Liver (tissue), 9 donors: Measurements from ENCODE around the gene ALK. TPM values are rescaled to one million over a fixed set of nuclear protein-coding genes. Genes with fewer than 3 reads are reported as not detected.

Experiments used
- DNase-seq: peaks from one replicate; pipeline ENCODE4 v3.0.0-alpha.2; 2017; ENCODE audit warnings: low spot score
- H3K27ac ChIP-seq, 2 donors: one replicate each; pipeline ENCODE4 v1.7.0; 2013; ENCODE audit warnings: inconsistent platforms in 2 of 2, low read length in 2 of 2, control low read depth in 1 of 2, low read depth in 1 of 2, mild to moderate bottlenecking in 1 of 2
- H3K27me3 ChIP-seq, 4 donors: one replicate each; pipeline versions ENCODE4 v1.6.1 to v1.7.0; 2013; ENCODE audit warnings: low read length in 3 of 4, inconsistent platforms in 1 of 4, mild to moderate bottlenecking in 1 of 4, moderate library complexity in 1 of 4; ENCODE audit not compliant: control insufficient read depth in 4 of 4, insufficient read depth in 4 of 4
- H3K36me3 ChIP-seq, 4 donors: one replicate each; pipeline versions ENCODE4 v1.6.1 to v1.7.0; 2013; ENCODE audit warnings: low read length in 3 of 4, mild to moderate bottlenecking in 3 of 4, low read depth in 1 of 4, moderate library complexity in 1 of 4; ENCODE audit not compliant: control insufficient read depth in 4 of 4, insufficient read depth in 3 of 4
- H3K4me1 ChIP-seq, 4 donors: one replicate each; pipeline versions ENCODE4 v1.6.1 to v1.7.0; 2013; ENCODE audit warnings: low read length in 3 of 4, mild to moderate bottlenecking in 3 of 4, moderate library complexity in 1 of 4; ENCODE audit not compliant: control insufficient read depth in 4 of 4, insufficient read depth in 4 of 4
- H3K4me3 ChIP-seq, 3 donors: one replicate each; pipeline versions ENCODE4 v1.6.1 to v1.7.0; 2013; ENCODE audit warnings: low read length in 3 of 3, control low read depth in 1 of 3, low read depth in 1 of 3, mild to moderate bottlenecking in 1 of 3
- H3K9ac ChIP-seq, 2 donors: one replicate each; pipeline ENCODE4 v1.7.0; 2013; ENCODE audit warnings: low read length in 2 of 2, mild to moderate bottlenecking in 2 of 2, moderate library complexity in 2 of 2, control low read depth in 1 of 2, low read depth in 1 of 2
- H3K9me3 ChIP-seq, 4 donors: one replicate each; pipeline versions ENCODE4 v1.6.1 to v1.7.0; 2013; ENCODE audit warnings: low read length in 3 of 4; ENCODE audit not compliant: control insufficient read depth in 4 of 4
- ATF3 ChIP-seq: IDR thresholded peaks from 2 replicates; pipeline ENCODE4 v1.6.1; 2016; ENCODE audit warnings: antibody characterized with exemption
- CTCF ChIP-seq: fragments of 150-350 bp; IDR thresholded peaks from 2 replicates; pipeline ENCODE4 v1.5.1; 2017; ENCODE audit warnings: improper control_type of control experiment, low read depth, low read length; ENCODE audit not compliant: missing input control
- EGR1 ChIP-seq, 2 donors: IDR thresholded peaks; 2 replicates each; pipeline ENCODE4 v1.6.1; 2016 to 2018; ENCODE audit warnings: antibody characterized with exemption in 2 of 2, low read depth in 2 of 2
- FOXA1 ChIP-seq: IDR thresholded peaks from 2 replicates; pipeline ENCODE4 v1.6.1; 2016; ENCODE audit warnings: antibody characterized with exemption
- FOXA2 ChIP-seq: IDR thresholded peaks from 2 replicates; pipeline ENCODE4 v1.6.1; 2016; ENCODE audit warnings: antibody characterized with exemption
- GABPA ChIP-seq, 2 donors: IDR thresholded peaks in 1 of 2; conservative IDR thresholded peaks in 1 of 2; 2 replicates each; pipeline ENCODE4 v1.6.1; 2016; ENCODE audit warnings: antibody characterized with exemption in 2 of 2, mild to moderate bottlenecking in 1 of 2, moderate library complexity in 1 of 2
- HNF4A ChIP-seq, 2 donors: conservative IDR thresholded peaks; 2 replicates each; pipeline ENCODE4 v1.6.1; 2016; ENCODE audit warnings: antibody characterized with exemption in 2 of 2, mild to moderate bottlenecking in 2 of 2
- HNF4G ChIP-seq: IDR thresholded peaks from 2 replicates; pipeline ENCODE4 v1.6.1; 2016; ENCODE audit warnings: antibody characterized with exemption
- JUND ChIP-seq, 2 donors: IDR thresholded peaks; 2 replicates each; pipeline ENCODE4 v1.6.1; 2016; ENCODE audit warnings: antibody characterized with exemption in 2 of 2
- MAX ChIP-seq: IDR thresholded peaks from 2 replicates; pipeline ENCODE4 v1.6.1; 2016; ENCODE audit warnings: antibody characterized with exemption
- NR2F2 ChIP-seq: IDR thresholded peaks from 2 replicates; pipeline ENCODE4 v1.6.1; 2016; ENCODE audit warnings: antibody characterized with exemption
- RAD21 ChIP-seq, 2 donors: IDR thresholded peaks; 2 replicates each; pipeline ENCODE4 v1.6.1; 2016; ENCODE audit warnings: antibody characterized with exemption in 2 of 2, mild to moderate bottlenecking in 2 of 2
- REST ChIP-seq: IDR thresholded peaks from 2 replicates; pipeline ENCODE4 v1.6.1; 2016; ENCODE audit warnings: antibody characterized with exemption, mild to moderate bottlenecking
- RXRA ChIP-seq, 2 donors: IDR thresholded peaks; 2 replicates each; pipeline ENCODE4 v1.6.1; 2017 to 2018; ENCODE audit warnings: antibody characterized with exemption in 2 of 2, mild to moderate bottlenecking in 1 of 2
- SP1 ChIP-seq: IDR thresholded peaks from 2 replicates; pipeline ENCODE4 v1.6.1; 2018; ENCODE audit warnings: antibody characterized with exemption, mild to moderate bottlenecking
- TAF1 ChIP-seq: conservative IDR thresholded peaks from 2 replicates; pipeline ENCODE4 v1.6.1; 2016; ENCODE audit warnings: antibody characterized with exemption, mild to moderate bottlenecking
- YY1 ChIP-seq: IDR thresholded peaks from 2 replicates; pipeline ENCODE4 v1.6.1; 2016; ENCODE audit warnings: antibody characterized with exemption, mild to moderate bottlenecking
- WGBS: extraction: QIAGEN DNeasy Blood & Tissue Kit; methylation state at CpG from one replicate; pipeline ENCODE4 v1.1.7; 2013; 5-methylcytosine and 5-hydroxymethylcytosine counted together
- polyA plus RNA-seq, 2 donors: library from polyadenylated mRNA; stranded (reverse) in 1 of 2; unstranded in 1 of 2; fragments of 200-250 nt in 1 of 2; fragments of >200 nt in 1 of 2; fragmentation: Nextera tagmentation in 1 of 2; extraction: Ambion mirVana in 1 of 2; gene quantifications; one replicate each; pipeline versions ENCODE4 v1.2.1 to v1.2.3, GENCODE V29; 2013 to 2015
- total RNA-seq, 2 donors: library from RNA; depleted of rRNA; stranded (reverse); fragments of >200 nt; gene quantifications; one replicate each; pipeline ENCODE4 v1.2.3, GENCODE V29; 2014
- donor health status: healthy.
- donor health status: healthy.
- donor health status: healthy.
- donor health status: healthy.
- donor health status: healthy.

The ALK gene
- total and polyA plus RNA-seq, 4 donors, result under 0.01 TPM; not detected in 3

GRCh38 chr2:29186817-29187216 is 734.6 kb downstream of the ALK start (continued):
- TF ChIP-seq GABPA (IDR thresholded peaks at IDR 0.05 in 1 of 2, conservative IDR thresholded peaks at IDR 0.05 in 1 of 2) (no peak), TAF1 (no peak)

GRCh38 chr2:29184531-29184930 is 736.9 kb downstream of the ALK start:
- H3K36me3 ChIP-seq, result no peaks in the 10 kb centered on the region
- no peaks in the 10 kb centered on the region for H3K9me3 ChIP-seq
- no peak overlapping the region for H3K4me3 ChIP-seq
- H3K4me1 ChIP-seq, result no peaks in the 10 kb centered on the region
- TF ChIP-seq ATF3, result no peak
- TF ChIP-seq NR2F2, result no peak
- TF ChIP-seq SP1, result no peak
- TF ChIP-seq JUND (IDR thresholded peaks at IDR 0.05), result no peak
- TF ChIP-seq RAD21 (IDR thresholded peaks at IDR 0.05), result no peak
- no peak for TF ChIP-seq REST
- no peak for TF ChIP-seq HNF4A (conservative IDR thresholded peaks at IDR 0.05)
- no peak overlapping the region for H3K9ac ChIP-seq
- H3K27ac ChIP-seq, result no peak overlapping the region
- WGBS, result 96% methylated on average over 6 of the region's 6 CpGs
- DNase-seq, result no peak
- H3K27me3 ChIP-seq, result no peaks in the 10 kb centered on the region

- no peaks in the 10 kb centered on the region for H3K36me3 ChIP-seq
- TF ChIP-seq NR2F2, result no peak
- no peak for TF ChIP-seq EGR1 (IDR thresholded peaks at IDR 0.05; ENCODE audit: low read depth in 2 of 2)
- TF ChIP-seq SP1, result no peak
- no peak for TF ChIP-seq FOXA1
These were observed 738.5 kb downstream of the ALK start for GRCh38 chr2:29182920-29183319.

GRCh38 chr2:29182334-29182733 is 739.1 kb downstream of the ALK start:
- no peaks in the 10 kb centered on the region for H3K4me1 ChIP-seq
- no peaks in the 10 kb centered on the region for H3K27me3 ChIP-seq
- no peak overlapping the region for H3K27ac ChIP-seq
- DNase-seq, result no peak
- no peak overlapping the region for H3K4me3 ChIP-seq
- H3K9ac ChIP-seq, result no peak overlapping the region
- no peaks in the 10 kb centered on the region for H3K36me3 ChIP-seq
- WGBS, result 88% methylated on average over 1 of the region's 1 CpG
- H3K9me3 ChIP-seq, result no peaks in the 10 kb centered on the region
- TF ChIP-seq TAF1, result no peak
- no peak for TF ChIP-seq RXRA (IDR thresholded peaks at IDR 0.05)
- no peak for TF ChIP-seq HNF4G
- no peak for TF ChIP-seq FOXA2
- TF ChIP-seq GABPA (IDR thresholded peaks at IDR 0.05 in 1 of 2, conservative IDR thresholded peaks at IDR 0.05 in 1 of 2), result no peak
- TF ChIP-seq FOXA1, result no peak
- TF ChIP-seq REST, result no peak
- no peak for TF ChIP-seq NR2F2
- TF ChIP-seq CTCF, result no peak
- no peak for TF ChIP-seq JUND (IDR thresholded peaks at IDR 0.05)
- no peak for TF ChIP-seq HNF4A (conservative IDR thresholded peaks at IDR 0.05)
- no peak for TF ChIP-seq YY1
- TF ChIP-seq MAX, result no peak
- TF ChIP-seq ATF3, result no peak
- no peak for TF ChIP-seq EGR1 (IDR thresholded peaks at IDR 0.05; ENCODE audit: low read depth in 2 of 2)

More at GRCh38 chr2:29182920-29183319, 738.5 kb downstream of the ALK start:
- no peaks in the 10 kb centered on the region for H3K27me3 ChIP-seq
- H3K4me1 ChIP-seq, result no peaks in the 10 kb centered on the region
- no peak overlapping the region for H3K27ac ChIP-seq
- no peak overlapping the region for H3K9ac ChIP-seq
- no peaks in the 10 kb centered on the region for H3K9me3 ChIP-seq
- H3K4me3 ChIP-seq, result no peak overlapping the region
- no peak for DNase-seq
